Measurements from ENCODE around the gene HEXIM1.

Gene HEXIM1

GRCh38 chr17:45128989-45129388, 19.3 kb upstream of the HEXIM1 start:
- in situ Hi-C loops (cut with MboI; ENCODE audit: low sequenced_read_pairs), result no loop called here

- in situ Hi-C loops (cut with MboI; ENCODE audit: low sequenced_read_pairs), result no loop called here
These were observed 18.8 kb upstream of the HEXIM1 start for GRCh38 chr17:45129426-45129939.

GRCh38 chr17:45129940-45130680, 18.2 kb upstream of the HEXIM1 start:
- in situ Hi-C loops (cut with MboI; ENCODE audit: low sequenced_read_pairs), result no loop called here

- in situ Hi-C loops (cut with MboI; ENCODE audit: low sequenced_read_pairs), result no loop called here
These were observed 17.3 kb upstream of the HEXIM1 start for GRCh38 chr17:45130681-45131615.

GRCh38 chr17:45131616-45132319, 16.5 kb upstream of the HEXIM1 start:
- in situ Hi-C loops (cut with MboI; ENCODE audit: low sequenced_read_pairs), result no loop called here

GRCh38 chr17:45132320-45132571, 16.0 kb upstream of the HEXIM1 start, which contains the start of gene PLCD3:
TSS of gene PLCD3 (minus strand) at chr17:45132515. CDS start at chr17:45132410, 105 bp downstream.
- in situ Hi-C loops (cut with MboI; ENCODE audit: low sequenced_read_pairs), result no loop called here

- in situ Hi-C loops (cut with MboI; ENCODE audit: low sequenced_read_pairs), result no loop called here
These were observed 15.5 kb upstream of the HEXIM1 start for GRCh38 chr17:45132572-45133463.

- in situ Hi-C loops (cut with MboI; ENCODE audit: low sequenced_read_pairs), result loop anchor here (5.0 kb wide), 1 partner anchor 62 kb away; no protein-coding TSS in a partner anchor
These were observed 12.9 kb upstream of the HEXIM1 start, which contains the start of gene ACBD4 for GRCh38 chr17:45135192-45135977. TSS of gene ACBD4 (plus strand) at chr17:45135687. CDS start at chr17:45136145, 458 bp downstream.

GRCh38 chr17:45135978-45136791, 12.1 kb upstream of the HEXIM1 start:
- in situ Hi-C loops (cut with MboI; ENCODE audit: low sequenced_read_pairs), result loop anchor here (5.0 kb wide), 1 partner anchor 61 kb away; no protein-coding TSS in a partner anchor

GRCh38 chr17:45136846-45137560, 11.3 kb upstream of the HEXIM1 start:
- in situ Hi-C loops (cut with MboI; ENCODE audit: low sequenced_read_pairs), result loop anchor here (5.0 kb wide), 1 partner anchor 60 kb away; no protein-coding TSS in a partner anchor

- in situ Hi-C loops (cut with MboI; ENCODE audit: low sequenced_read_pairs), result loop anchor here (5.0 kb wide), 1 partner anchor 60 kb away; no protein-coding TSS in a partner anchor
These were observed 10.5 kb upstream of the HEXIM1 start for GRCh38 chr17:45137561-45138305.

- in situ Hi-C loops (cut with MboI; ENCODE audit: low sequenced_read_pairs), result loop anchor here (5.0 kb wide), 1 partner anchor 58 kb away; no protein-coding TSS in a partner anchor
These were observed 9.3 kb upstream of the HEXIM1 start for GRCh38 chr17:45138911-45139532.

- in situ Hi-C loops (cut with MboI; ENCODE audit: low sequenced_read_pairs), result loop anchor here (5.0 kb wide), 1 partner anchor 58 kb away; no protein-coding TSS in a partner anchor
These were observed 8.7 kb upstream of the HEXIM1 start for GRCh38 chr17:45139533-45139920.

GRCh38 chr17:45143094-45143670, 5.1 kb upstream of the HEXIM1 start:
- in situ Hi-C loops (cut with MboI; ENCODE audit: low sequenced_read_pairs), result no loop called here

GRCh38 chr17:45143767-45144198, 4.5 kb upstream of the HEXIM1 start:
- in situ Hi-C loops (cut with MboI; ENCODE audit: low sequenced_read_pairs), result no loop called here

Data from HL-60/S4 treated with phorbol 12-myristate 13-acetate at 8.2 ng/mL for 4 days and 3 days (cell line).